Inflammatory macrophage (primary cell): ENCODE results near the gene DGKZ.
"Not testable (repeated sequence)": the region's sequence is repeated elsewhere in the genome, so short reads cannot be mapped to it uniquely, and the experiment has no call there.

Experiments
- DNase-seq, 2 donors: peaks; one replicate each; pipeline ENCODE4 v3.0.0-alpha.2; 2020 to 2022

DGKZ gene

GRCh38 chr11:46369458-46370152 is 22.3 kb downstream of the DGKZ start:
- peak; percentile 43 to 64 for DNase-seq

- no peak for DNase-seq
These were observed 23.0 kb downstream of the DGKZ start for GRCh38 chr11:46370253-46370652.

GRCh38 chr11:46371262-46371661 is 24.0 kb downstream of the DGKZ start:
- not testable (repeated sequence) for DNase-seq

GRCh38 chr11:46372086-46372485 is 24.8 kb downstream of the DGKZ start:
- no peak for DNase-seq

- DNase-seq: not testable (repeated sequence)
These were observed 25.2 kb downstream of the DGKZ start for GRCh38 chr11:46372501-46372900.

- no peak for DNase-seq
These were observed 26.8 kb downstream of the DGKZ start for GRCh38 chr11:46373787-46374740.

- DNase-seq: no peak
These were observed 27.6 kb downstream of the DGKZ start for GRCh38 chr11:46374815-46375214.

- DNase-seq: no peak
These were observed 28.3 kb downstream of the DGKZ start for GRCh38 chr11:46375392-46376101.

- no peak for DNase-seq
These were observed 29.2 kb downstream of the DGKZ start for GRCh38 chr11:46376258-46377050.

- DNase-seq: no peak
These were observed 30.0 kb downstream of the DGKZ start for GRCh38 chr11:46377290-46377689.

- no peak for DNase-seq
These were observed 30.6 kb downstream of the DGKZ start for GRCh38 chr11:46377831-46378230.

- no peak for DNase-seq
These were observed 31.0 kb downstream of the DGKZ start for GRCh38 chr11:46378296-46378695.

- DNase-seq: no peak
These were observed 31.7 kb downstream of the DGKZ start for GRCh38 chr11:46378811-46379481.

- not testable (repeated sequence) for DNase-seq
These were observed 32.4 kb downstream of the DGKZ start for GRCh38 chr11:46379482-46380293.

GRCh38 chr11:46380340-46381047 is 33.2 kb downstream of the DGKZ start:
- peak; percentile 46 to 62 for DNase-seq

GRCh38 chr11:46381048-46381818 is 34.0 kb downstream of the DGKZ start, which contains the start of gene MDK:
TSS of gene MDK (plus strand) at chr11:46381669. CDS start at chr11:46382058, 389 bp downstream.
- no peak for DNase-seq

- no peak for DNase-seq
These were observed 34.8 kb downstream of the DGKZ start for GRCh38 chr11:46381819-46382645.
